IPS-20b (cell line): ENCODE measurements around the gene SMPD3.

Experiments
- H3K27ac ChIP-seq: one replicate; pipeline ENCODE4 v1.5.1; 2013; ENCODE audit warnings: low read length
- H3K27me3 ChIP-seq: 2 replicates; pipeline ENCODE4 v1.6.1; 2013; ENCODE audit warnings: mild to moderate bottlenecking, low read length, inconsistent platforms; ENCODE audit not compliant: insufficient read depth
- H3K36me3 ChIP-seq: 2 replicates; pipeline ENCODE4 v1.6.1; 2013; ENCODE audit warnings: low read depth, mild to moderate bottlenecking, inconsistent platforms, low read length, moderate library complexity; ENCODE audit not compliant: insufficient read depth
- H3K4me1 ChIP-seq: 2 replicates; pipeline ENCODE4 v1.6.1; 2013; ENCODE audit warnings: mild to moderate bottlenecking, control low read depth, inconsistent platforms, low read length, moderate library complexity; ENCODE audit not compliant: insufficient read depth
- H3K4me3 ChIP-seq: 2 replicates; pipeline ENCODE4 v1.5.1; 2013; ENCODE audit warnings: mild to moderate bottlenecking, low read length, inconsistent platforms
- H3K9ac ChIP-seq: 2 replicates; pipeline ENCODE4 v1.6.1; 2013; ENCODE audit warnings: low read depth, mild to moderate bottlenecking, inconsistent platforms, low read length, moderate library complexity
- H3K9me3 ChIP-seq: 2 replicates; pipeline ENCODE4 v1.6.1; 2013; ENCODE audit warnings: mild to moderate bottlenecking, low read depth, low read length, inconsistent platforms; ENCODE audit not compliant: insufficient read depth

SMPD3 gene

DNA sequence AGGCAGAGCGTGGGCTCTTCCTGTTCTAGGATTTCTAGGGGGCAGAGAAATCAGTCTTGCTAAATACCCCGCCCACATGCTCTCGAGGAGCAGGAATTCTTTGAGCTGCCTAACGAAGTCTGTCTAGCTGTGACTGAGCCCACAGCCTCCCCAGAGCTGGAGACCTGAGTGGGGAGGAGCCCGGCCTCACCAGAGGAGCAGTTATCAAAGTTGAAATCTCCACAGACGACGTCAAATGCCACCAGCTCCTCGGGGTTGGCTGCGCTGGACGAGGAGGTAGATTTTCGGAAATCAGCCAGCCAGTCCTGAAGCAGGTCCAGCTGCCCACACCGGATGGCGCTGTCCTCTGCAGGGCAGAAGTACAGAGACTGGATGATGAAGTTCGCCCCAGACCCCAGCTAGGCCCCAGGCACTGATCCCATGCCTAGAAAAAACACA lies 83.7 kb downstream of the SMPD3 start:
- Histone ChIP-seq H3K4me1 (no peaks in the 10 kb centered on the region), H3K27ac (no peak overlapping the region), H3K9ac (no peak overlapping the region), H3K36me3 (no peaks in the 10 kb centered on the region), H3K4me3 (no peak overlapping the region), H3K9me3 (no peaks in the 10 kb centered on the region), H3K27me3 (no peaks in the 10 kb centered on the region)

DNA sequence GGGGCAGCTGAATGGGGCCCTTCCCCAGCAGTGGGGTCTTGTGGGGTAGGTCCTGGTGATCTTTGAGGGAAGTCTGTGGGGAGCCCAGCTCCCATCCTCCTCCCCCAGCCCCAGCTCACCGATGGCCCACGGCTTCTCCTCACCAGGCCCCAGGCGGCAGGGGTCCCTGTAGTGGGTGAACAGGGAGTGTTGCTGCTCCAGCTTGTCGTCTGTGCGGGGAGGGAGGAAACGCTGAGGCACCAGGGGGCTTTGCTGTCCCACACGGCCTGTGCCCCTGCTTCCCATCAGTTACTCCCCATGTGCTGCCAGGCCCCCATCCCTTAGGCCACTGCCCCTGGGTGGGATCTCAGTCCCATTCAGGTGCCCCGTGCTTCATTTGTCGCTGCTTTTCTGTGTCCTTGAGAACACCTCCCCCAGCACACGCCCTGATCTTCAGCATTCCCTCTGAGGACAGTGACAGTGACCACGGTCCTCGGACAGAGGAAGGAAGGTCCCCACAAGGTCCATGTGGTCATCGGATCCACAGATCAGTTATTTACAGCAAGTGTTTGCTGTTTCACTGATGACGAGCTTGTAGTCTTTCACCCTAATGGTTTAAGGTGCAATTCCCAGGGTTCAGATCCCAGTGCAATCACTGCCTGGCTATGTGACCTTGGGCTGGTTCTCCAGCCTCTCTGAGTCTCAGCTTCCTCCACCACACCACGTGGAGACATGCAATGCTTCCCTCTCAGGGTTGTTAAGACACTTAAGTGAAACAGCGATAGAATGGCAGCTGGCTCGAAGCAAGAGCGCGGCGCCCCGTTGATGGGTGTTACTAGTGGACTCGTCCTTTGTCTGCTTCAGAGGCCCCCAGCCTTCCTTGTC lies 84.4 kb downstream of the SMPD3 start:
- no peak overlapping the region for H3K4me3 ChIP-seq
- no peaks in the 10 kb centered on the region for H3K36me3 ChIP-seq
- H3K27me3 ChIP-seq, result no peaks in the 10 kb centered on the region
- no peaks in the 10 kb centered on the region for H3K9me3 ChIP-seq
- H3K27ac ChIP-seq, result no peak overlapping the region
- H3K9ac ChIP-seq, result no peak overlapping the region
- H3K4me1 ChIP-seq, result no peaks in the 10 kb centered on the region

DNA sequence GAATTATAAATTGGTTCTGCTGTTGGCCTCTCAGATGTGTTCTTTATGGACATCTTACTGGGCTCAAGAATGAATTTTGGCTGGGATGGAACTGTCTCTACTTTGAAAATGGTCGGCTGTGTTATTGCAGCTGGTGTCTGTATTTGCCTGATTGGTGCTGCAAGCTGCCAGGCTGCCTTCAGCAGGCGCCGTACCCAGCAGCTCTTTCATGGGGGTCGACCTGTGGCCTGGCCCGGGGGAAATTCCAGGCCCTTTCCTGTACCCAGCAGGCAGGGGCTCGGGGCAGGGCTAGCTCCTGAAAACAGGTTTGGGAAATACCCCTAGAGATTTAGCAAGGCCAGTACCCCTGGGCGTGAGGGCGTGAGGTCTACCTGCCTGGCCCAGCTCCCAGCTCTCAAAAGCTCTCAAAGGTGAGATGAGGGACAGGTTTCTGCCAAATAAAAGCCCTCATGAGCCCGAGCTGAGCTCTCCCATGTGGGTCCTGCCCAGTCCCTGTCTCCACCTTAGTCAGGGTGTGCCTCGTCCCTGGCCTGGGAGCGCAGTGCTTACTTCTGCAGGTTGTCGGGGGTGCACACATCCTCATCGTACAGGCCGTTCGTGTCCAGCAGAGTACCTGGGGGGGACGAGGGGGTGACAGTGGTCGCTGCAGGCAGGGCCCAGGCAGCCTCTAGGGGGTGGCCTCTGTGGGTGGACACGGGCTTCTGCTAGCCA lies 85.2 kb downstream of the SMPD3 start:
- H3K27me3 ChIP-seq, result no peaks in the 10 kb centered on the region
- H3K27ac ChIP-seq, result no peak overlapping the region
- H3K9ac ChIP-seq, result no peak overlapping the region; the same call in 1 of the 2 replicates
- no peaks in the 10 kb centered on the region for H3K4me1 ChIP-seq
- peaks cover 2% of the 10 kb centered on the region; the same call in 1 of the 2 replicates for H3K36me3 ChIP-seq
- no peaks in the 10 kb centered on the region for H3K9me3 ChIP-seq
- no peak overlapping the region for H3K4me3 ChIP-seq

DNA sequence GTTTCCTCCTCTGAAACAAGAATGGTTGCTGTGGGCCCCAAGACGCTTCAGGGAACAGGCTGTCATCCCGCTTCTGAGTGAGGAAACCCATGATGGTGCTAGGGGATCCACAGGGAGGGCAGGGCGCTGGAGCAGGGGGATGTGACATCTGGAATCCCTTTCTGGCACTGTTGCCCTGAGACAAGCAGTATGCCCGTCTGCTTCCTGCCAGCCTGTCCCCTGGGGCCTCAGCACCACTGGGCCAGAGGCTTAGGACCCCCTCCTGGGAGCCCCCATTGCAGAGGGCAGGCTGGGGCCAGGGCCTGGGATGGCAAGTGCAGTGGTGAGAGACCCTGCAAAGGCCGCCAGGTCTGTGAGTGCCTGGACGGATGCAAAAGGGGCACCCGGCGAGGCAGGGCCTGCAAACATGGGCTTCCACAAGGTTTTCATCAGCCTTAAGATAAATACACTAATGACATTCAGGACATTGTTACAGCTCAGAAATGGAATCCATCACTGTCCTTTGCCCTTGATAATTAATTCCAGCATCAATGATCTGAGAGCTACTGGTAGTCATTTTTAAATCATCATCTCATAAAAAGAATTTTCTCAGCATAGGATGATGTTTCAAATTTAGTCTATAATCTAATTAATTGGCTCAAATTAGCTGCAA lies 85.9 kb downstream of the SMPD3 start:
- Histone ChIP-seq H3K4me3 (no peak overlapping the region), H3K9ac (no peak overlapping the region), H3K27ac (no peak overlapping the region), H3K27me3 (no peaks in the 10 kb centered on the region), H3K9me3 (no peaks in the 10 kb centered on the region), H3K4me1 (no peaks in the 10 kb centered on the region), H3K36me3 (peaks cover 9% of the 10 kb centered on the region)

DNA sequence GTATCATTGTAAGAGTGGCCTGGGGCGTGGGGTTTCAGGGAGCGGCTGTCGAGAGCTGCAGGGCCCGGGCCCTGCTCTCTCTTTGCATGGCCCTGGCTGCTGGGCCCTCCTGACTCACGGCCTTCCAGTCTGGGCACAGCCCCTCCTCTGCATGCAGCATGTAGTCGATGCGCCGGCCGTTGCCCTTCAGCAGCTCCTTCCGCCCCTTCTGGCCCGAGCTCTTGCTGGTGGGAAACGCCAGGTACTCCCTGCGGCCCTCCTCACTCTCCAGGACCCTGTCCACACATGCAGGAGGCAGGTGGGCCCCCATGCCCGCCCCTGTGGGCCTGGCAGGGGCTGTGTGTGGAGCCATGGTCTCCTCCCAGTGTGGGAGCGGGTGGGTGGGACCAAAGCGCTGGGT lies 86.8 kb downstream of the SMPD3 start:
- Histone ChIP-seq H3K9me3 (no peaks in the 10 kb centered on the region), H3K9ac (no peak overlapping the region), H3K4me1 (no peaks in the 10 kb centered on the region), H3K27ac (no peak overlapping the region), H3K4me3 (no peak overlapping the region), H3K36me3 (peaks cover 18% of the 10 kb centered on the region), H3K27me3 (no peaks in the 10 kb centered on the region)

DNA sequence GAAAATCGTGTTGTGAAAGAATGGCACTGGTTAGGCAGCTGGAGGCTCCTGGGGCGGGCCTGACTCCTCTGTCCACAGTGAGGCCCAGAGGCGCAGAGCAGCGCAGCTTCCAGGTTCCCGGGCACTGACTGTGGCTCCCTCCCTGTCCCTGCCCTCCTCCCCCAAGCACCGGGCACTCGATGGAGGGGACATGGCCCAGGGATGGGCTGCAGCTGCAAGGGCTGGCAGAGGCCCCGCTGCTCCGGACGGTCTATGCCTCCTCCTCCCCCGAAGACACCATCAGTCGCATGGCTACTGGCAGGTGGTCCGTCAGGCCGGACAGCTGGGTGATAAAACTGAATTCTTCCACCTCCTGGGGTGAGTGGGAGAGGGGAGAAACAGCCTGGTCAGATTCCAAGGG lies 87.4 kb downstream of the SMPD3 start:
- Histone ChIP-seq H3K9ac (no peak overlapping the region), H3K36me3 (peaks cover 24% of the 10 kb centered on the region), H3K27ac (no peak overlapping the region), H3K27me3 (no peaks in the 10 kb centered on the region), H3K4me3 (no peak overlapping the region), H3K4me1 (no peaks in the 10 kb centered on the region), H3K9me3 (no peaks in the 10 kb centered on the region)

DNA sequence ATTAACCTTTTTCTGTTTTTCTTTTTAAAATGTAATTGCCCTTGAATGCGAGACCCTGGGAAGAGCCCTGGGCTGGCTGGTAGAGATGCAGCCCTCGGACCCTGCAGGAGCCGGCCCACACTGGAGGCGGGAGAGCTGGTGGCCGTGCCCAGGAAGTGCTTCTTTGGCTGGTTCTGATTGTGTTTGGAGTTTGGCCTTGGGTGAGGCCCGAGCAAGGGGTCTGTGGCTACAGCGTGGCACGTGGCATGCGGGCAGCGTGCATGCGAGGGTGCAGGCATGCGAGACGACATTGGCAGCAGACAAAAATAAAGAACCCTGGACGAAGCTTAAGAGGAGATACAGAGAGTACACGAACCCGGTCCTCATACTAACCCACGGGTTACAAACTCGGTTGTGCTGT lies 87.8 kb downstream of the SMPD3 start:
- H3K27ac ChIP-seq, result no peak overlapping the region
- no peaks in the 10 kb centered on the region for H3K9me3 ChIP-seq
- no peak overlapping the region for H3K4me3 ChIP-seq
- no peak overlapping the region for H3K9ac ChIP-seq
- peaks cover 28% of the 10 kb centered on the region for H3K36me3 ChIP-seq
- H3K4me1 ChIP-seq, result no peaks in the 10 kb centered on the region
- H3K27me3 ChIP-seq, result no peaks in the 10 kb centered on the region

DNA sequence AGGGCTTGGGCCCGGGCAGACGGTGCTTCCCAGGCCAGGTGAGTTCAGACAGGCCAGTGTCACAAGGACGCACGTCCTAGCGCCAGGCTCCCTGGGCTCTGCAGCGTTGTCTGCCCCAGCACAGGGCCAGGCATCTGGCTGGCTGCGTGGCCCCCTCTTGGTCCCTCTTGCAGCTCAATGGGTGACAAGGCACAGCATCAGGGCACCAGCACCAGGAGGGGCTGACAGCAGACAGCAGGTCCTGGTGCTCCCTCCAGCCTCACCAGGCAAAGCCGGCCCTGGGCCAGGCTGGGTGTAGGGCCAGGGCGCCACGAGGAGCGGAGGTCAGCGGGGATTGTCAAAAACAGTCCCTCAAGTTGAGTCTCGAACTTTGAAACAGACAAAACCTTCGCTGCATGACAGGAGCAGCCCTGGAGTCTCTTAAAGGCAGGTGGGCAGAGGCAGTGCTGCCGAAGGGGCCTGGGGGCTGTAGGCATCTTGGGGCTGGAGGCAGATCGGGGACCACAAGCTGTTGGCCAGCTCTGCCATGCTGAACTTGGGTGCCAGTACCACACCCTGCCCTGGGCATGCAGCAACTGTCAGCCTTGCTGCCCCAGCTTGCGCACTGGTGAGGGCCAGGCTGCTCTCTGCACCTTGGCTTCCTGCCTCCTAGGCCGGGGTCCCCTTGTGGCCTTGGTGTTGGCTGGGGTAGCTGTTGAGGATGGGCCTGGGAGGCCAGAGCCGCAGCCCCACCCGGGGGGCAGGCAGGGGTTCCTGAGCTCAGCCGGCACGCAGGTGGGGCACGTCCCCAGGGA lies 88.7 kb downstream of the SMPD3 start:
- no peaks in the 10 kb centered on the region for H3K27me3 ChIP-seq
- no peak overlapping the region for H3K4me3 ChIP-seq
- H3K9ac ChIP-seq, result no peak overlapping the region
- no peaks in the 10 kb centered on the region for H3K4me1 ChIP-seq
- H3K27ac ChIP-seq, result no peak overlapping the region
- no peaks in the 10 kb centered on the region for H3K9me3 ChIP-seq
- peaks cover 31% of the 10 kb centered on the region for H3K36me3 ChIP-seq

DNA sequence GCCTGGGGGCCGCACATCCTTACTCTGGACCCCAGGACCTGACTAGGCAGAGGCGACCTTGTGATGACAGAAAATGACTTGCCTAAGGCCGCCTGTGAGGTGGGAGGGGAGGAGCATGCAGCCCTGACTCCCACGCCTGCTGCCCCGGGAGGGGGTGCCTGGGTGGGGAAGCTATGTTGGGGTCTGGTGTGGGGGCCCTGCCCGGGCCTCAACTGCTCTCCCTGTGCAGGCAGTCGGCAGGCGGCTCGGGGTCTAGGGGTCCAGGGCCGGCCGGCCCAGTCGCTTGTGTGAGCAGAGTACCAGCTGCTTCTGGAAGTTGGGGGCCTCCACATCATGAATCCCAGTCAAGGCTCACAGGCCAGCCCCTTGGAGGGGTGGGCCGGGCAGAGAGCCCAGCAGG lies 89.4 kb downstream of the SMPD3 start:
- Histone ChIP-seq H3K4me3 (no peak overlapping the region), H3K27me3 (no peaks in the 10 kb centered on the region), H3K4me1 (no peaks in the 10 kb centered on the region), H3K9me3 (no peaks in the 10 kb centered on the region), H3K27ac (no peak overlapping the region), H3K9ac (no peak overlapping the region), H3K36me3 (peaks cover 38% of the 10 kb centered on the region)

DNA sequence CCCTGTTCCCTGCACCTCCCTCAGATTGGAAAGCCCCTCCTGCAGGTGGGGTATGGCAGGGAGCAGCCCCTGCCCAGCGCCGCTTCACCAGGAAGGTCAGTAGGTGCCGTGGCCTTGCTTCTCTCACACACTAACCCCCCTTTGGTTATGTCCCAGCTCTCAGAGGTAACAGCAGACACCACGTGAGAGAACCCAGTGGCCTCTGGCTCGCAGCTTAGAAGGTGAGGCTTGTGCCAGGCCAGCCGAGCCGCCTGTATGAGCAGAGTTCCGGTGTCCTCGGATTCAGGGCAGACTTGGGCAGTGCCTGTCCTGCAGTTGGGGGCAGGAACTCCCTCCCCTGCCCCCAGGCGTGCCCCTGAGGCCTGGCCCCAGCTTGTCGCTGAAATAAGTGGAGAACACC lies 90.4 kb downstream of the SMPD3 start:
- no peak overlapping the region for H3K9ac ChIP-seq
- no peak overlapping the region for H3K27ac ChIP-seq
- no peak overlapping the region for H3K4me3 ChIP-seq
- H3K9me3 ChIP-seq, result no peaks in the 10 kb centered on the region
- peaks cover 48% of the 10 kb centered on the region for H3K36me3 ChIP-seq
- no peaks in the 10 kb centered on the region for H3K27me3 ChIP-seq
- H3K4me1 ChIP-seq, result no peaks in the 10 kb centered on the region

DNA sequence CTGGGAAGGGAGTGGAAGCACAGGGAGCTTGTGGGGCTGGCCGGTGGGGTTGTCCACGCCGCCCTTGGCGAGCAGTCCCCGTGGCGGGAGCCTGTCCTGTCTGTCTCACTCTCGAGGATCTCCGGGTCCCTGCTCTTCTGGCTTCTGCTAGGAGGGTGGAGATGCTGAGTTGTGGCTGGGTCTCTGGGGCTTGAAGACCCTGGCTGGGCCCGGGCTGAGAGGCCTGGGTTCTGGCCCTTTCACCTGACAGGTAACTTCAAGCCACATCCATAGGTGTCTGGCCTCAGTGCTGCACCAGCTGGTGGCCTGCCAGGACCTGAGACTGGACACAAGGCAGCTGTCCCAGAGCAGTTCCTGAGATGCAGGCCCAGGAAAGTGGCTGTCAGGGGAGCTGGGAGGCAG lies 90.8 kb downstream of the SMPD3 start:
- Histone ChIP-seq H3K27ac (no peak overlapping the region), H3K9ac (no peak overlapping the region), H3K4me1 (no peaks in the 10 kb centered on the region), H3K9me3 (no peaks in the 10 kb centered on the region), H3K4me3 (no peak overlapping the region), H3K36me3 (peaks cover 52% of the 10 kb centered on the region), H3K27me3 (no peaks in the 10 kb centered on the region)
